Activated CD4-positive, alpha-beta T cell treated with anti-CD3 and anti-CD28 coated beads, Interleukin-2, amount 50 U/mL, for 48 hours (primary cell): ENCODE results near the gene BICC1.

ENCODE experiments used
- DNase-seq, 2 experiments: peaks; one replicate each; pipeline ENCODE4 v3.0.0-alpha.2; 2020

BICC1 gene

GRCh38 chr10:58512491-58513187 is at the start of gene BICC1:
Gene BICC1, plus strand, starts transcription at chr10:58512872. Its CDS starts 272 bp downstream, at chr10:58513144.
- peak; percentile 2 to 4 for DNase-seq

- DNase-seq: no peak
Measured at GRCh38 chr10:58464956-58465355, 47.7 kb upstream of the BICC1 start.

- DNase-seq: no peak
Measured at GRCh38 chr10:58465629-58466028, 47.0 kb upstream of the BICC1 start.

- no peak for DNase-seq
Measured at GRCh38 chr10:58467931-58468635, 44.6 kb upstream of the BICC1 start.

GRCh38 chr10:58473976-58474375 is 38.7 kb upstream of the BICC1 start:
- no peak for DNase-seq

- no peak for DNase-seq
Measured at GRCh38 chr10:58475322-58476277, 37.1 kb upstream of the BICC1 start.

- no peak for DNase-seq
Measured at GRCh38 chr10:58477122-58477521, 35.5 kb upstream of the BICC1 start.

- DNase-seq: no peak
Measured at GRCh38 chr10:58477902-58478301, 34.8 kb upstream of the BICC1 start.

- no peak for DNase-seq
Measured at GRCh38 chr10:58479045-58479444, 33.6 kb upstream of the BICC1 start.

GRCh38 chr10:58480321-58480720 is 32.4 kb upstream of the BICC1 start:
- no peak for DNase-seq

GRCh38 chr10:58481569-58482109 is 31.0 kb upstream of the BICC1 start:
- no peak for DNase-seq

- DNase-seq: no peak
Measured at GRCh38 chr10:58486821-58487220, 25.9 kb upstream of the BICC1 start.

GRCh38 chr10:58488921-58489320 is 23.8 kb upstream of the BICC1 start:
- no peak for DNase-seq

GRCh38 chr10:58502956-58503355 is 9.7 kb upstream of the BICC1 start:
- no peak for DNase-seq

- no peak for DNase-seq
Measured at GRCh38 chr10:58508316-58508715, 4.4 kb upstream of the BICC1 start.

- DNase-seq: no peak
Measured at GRCh38 chr10:58511765-58512490, 744 bp upstream of the BICC1 start.

GRCh38 chr10:58513188-58514110 is 777 bp downstream of the BICC1 start:
- peak; percentile 4 to 5 for DNase-seq

- no peak for DNase-seq
Measured at GRCh38 chr10:58514111-58514770, 1.6 kb downstream of the BICC1 start.

GRCh38 chr10:58515291-58515941 is 2.7 kb downstream of the BICC1 start:
- DNase-seq: no peak

- no peak for DNase-seq
Measured at GRCh38 chr10:58516119-58516518, 3.4 kb downstream of the BICC1 start.
